ENCODE data around the gene ELSPBP1. TPM values are rescaled to one million over a fixed set of nuclear protein-coding genes. Genes with fewer than 3 reads are reported as not detected.

Gene ELSPBP1
- total RNA-seq, 3 donors from 2014 or later, result not detected

DNA sequence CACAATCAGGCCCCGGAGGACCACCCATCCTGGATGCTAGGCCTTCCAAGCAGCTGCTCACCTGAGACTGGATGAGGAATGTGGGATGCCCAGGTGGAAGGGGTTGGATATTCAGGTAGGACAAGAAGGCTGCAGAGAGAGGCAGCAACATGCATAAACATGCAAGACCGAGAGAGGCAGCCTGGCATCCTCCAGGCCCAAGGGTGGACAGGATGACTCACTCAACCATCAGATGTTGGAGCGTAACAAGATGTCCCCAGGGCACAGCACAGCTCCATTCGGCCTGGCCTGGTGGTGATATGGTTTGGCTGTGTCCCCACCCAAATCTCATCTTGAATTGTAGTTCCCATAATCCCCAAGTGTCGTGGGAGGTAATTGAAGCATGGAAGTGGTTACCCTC is 59.4 kb downstream of the ELSPBP1 start:
- H3K4me3 ChIP-seq, result no peak overlapping the region
- intact Hi-C loops (cut with DNase I; ENCODE audit: low total_unique reads), result no loop called here
- no peaks in the 10 kb centered on the region for H3K27me3 ChIP-seq
- TF ChIP-seq, protein P1, sequence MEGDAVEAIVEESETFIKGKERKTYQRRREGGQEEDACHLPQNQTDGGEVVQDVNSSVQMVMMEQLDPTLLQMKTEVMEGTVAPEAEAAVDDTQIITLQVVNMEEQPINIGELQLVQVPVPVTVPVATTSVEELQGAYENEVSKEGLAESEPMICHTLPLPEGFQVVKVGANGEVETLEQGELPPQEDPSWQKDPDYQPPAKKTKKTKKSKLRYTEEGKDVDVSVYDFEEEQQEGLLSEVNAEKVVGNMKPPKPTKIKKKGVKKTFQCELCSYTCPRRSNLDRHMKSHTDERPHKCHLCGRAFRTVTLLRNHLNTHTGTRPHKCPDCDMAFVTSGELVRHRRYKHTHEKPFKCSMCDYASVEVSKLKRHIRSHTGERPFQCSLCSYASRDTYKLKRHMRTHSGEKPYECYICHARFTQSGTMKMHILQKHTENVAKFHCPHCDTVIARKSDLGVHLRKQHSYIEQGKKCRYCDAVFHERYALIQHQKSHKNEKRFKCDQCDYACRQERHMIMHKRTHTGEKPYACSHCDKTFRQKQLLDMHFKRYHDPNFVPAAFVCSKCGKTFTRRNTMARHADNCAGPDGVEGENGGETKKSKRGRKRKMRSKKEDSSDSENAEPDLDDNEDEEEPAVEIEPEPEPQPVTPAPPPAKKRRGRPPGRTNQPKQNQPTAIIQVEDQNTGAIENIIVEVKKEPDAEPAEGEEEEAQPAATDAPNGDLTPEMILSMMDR (IDR thresholded peaks at IDR 0.05), result no peak
- no peak for TF ChIP-seq POLR2AphosphoS5 (IDR thresholded peaks at IDR 0.05)
- no peak for TF ChIP-seq POLR2A (IDR thresholded peaks at IDR 0.05)
- H3K9me3 ChIP-seq, result no peaks in the 10 kb centered on the region
- no peaks in the 10 kb centered on the region for H3K36me3 ChIP-seq
- no peak overlapping the region for H3K27ac ChIP-seq
- no peak for DNase-seq (ENCODE audit: low spot score in 2 of 2)
- no peaks in the 10 kb centered on the region for H3K4me1 ChIP-seq

DNA sequence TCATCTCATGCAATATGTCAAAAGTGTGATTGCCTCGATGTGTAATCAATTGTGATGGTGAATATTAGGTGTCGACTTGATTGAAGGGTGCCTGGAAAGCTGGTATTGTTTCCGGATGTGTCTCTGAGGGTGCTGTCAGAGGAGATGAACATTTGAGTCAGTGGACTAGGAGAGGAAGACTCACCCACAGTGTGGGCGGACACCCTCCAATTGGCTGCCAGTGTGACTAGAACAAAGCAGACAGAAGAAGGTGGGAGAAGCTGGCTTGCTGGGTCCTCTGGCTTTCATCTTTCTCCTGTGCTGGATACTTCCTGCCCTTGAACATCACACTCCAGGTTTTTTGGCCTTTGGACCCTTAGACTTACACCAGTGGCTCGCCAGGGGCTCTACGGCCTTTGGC is 64.9 kb downstream of the ELSPBP1 start:
- DNase-seq (ENCODE audit: low spot score in 2 of 2), result no peak
- Histone ChIP-seq H3K27ac (no peak overlapping the region), H3K27me3 (no peaks in the 10 kb centered on the region), H3K4me3 (no peak overlapping the region), H3K36me3 (no peaks in the 10 kb centered on the region), H3K4me1 (no peaks in the 10 kb centered on the region), H3K9me3 (no peaks in the 10 kb centered on the region)
- TF ChIP-seq, protein P1 (IDR thresholded peaks at IDR 0.05), result no peak
- TF ChIP-seq POLR2A (IDR thresholded peaks at IDR 0.05), result no peak
- intact Hi-C loops (cut with DNase I; ENCODE audit: low total_unique reads), result no loop called here

DNA sequence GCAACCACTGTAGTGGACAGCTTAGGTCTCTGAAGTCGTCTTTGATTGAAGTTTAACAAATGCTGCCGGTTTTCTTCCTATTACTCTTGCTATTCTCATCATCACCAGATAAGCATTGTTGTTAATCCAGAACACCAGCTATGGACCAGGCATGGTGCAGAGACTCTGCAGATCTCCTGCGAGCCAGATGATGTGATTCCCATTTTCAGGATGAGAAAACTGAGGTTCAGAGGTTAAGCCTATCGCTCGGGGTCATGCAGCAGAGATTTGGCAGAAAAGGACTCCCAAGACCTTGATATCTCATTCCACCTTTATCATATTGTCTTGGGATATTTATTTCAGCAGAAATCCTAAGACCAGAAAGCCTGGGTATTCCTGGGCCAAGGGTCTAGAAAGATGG is 65.9 kb downstream of the ELSPBP1 start:
- Histone ChIP-seq H3K27ac (no peak overlapping the region), H3K9me3 (no peaks in the 10 kb centered on the region), H3K36me3 (no peaks in the 10 kb centered on the region), H3K4me1 (no peaks in the 10 kb centered on the region), H3K4me3 (no peak overlapping the region), H3K27me3 (no peaks in the 10 kb centered on the region)
- TF ChIP-seq POLR2A (IDR thresholded peaks at IDR 0.05) (no peak), POLR2AphosphoS5 (IDR thresholded peaks at IDR 0.05) (no peak)
- TF ChIP-seq, protein P1 (IDR thresholded peaks at IDR 0.05), result no peak
- intact Hi-C loops (cut with DNase I; ENCODE audit: low total_unique reads), result no loop called here
- no peak for DNase-seq (ENCODE audit: low spot score in 2 of 2)

DNA sequence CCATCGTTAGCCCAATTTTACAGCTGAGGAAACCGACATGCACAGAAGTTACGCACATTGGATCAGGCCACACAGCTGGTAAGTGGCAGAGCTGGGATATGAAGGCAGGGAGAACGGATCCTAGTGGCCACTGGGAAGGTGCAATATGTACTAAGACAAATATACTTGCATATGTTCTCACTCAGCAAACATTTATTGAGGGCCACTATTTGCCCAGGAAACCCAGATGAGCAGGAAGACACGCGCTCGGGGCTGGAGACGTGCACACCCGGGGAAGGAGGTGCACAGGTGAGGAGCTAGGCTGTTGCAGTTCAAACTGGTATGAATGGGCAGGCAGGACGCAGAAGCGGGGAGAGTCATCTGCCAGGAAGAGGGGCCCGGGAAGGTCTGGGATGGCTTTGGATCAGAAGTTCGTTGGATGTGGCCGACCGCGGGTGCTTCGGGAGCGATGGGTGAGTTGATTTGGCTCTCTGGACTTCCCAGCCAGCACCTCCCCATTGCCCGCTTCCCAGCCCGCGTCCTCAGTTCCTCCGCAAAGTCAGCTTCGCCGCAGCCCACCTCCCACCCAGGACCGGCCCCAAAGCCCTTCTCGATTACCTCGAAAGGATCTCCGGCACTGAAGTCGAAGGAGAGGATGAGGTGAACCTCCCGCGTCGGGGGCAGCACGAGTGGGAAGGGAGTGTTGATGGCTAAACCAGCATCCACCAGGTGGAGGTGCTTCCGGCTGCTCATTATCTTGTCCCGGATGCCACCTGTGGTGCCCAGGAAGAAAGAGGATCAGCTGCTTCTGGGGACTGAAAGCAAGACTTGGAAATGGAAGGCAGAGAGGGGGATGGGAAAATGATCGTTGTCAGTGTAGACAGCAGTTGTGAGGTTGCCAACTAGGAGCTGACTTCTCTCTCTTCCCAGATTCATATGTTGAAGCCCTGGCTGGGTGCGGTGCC is 67.2 kb downstream of the ELSPBP1 start:
- DNase-seq (ENCODE audit: low spot score in 2 of 2), result peak in 1 of 2 donors; percentile 61

DNA sequence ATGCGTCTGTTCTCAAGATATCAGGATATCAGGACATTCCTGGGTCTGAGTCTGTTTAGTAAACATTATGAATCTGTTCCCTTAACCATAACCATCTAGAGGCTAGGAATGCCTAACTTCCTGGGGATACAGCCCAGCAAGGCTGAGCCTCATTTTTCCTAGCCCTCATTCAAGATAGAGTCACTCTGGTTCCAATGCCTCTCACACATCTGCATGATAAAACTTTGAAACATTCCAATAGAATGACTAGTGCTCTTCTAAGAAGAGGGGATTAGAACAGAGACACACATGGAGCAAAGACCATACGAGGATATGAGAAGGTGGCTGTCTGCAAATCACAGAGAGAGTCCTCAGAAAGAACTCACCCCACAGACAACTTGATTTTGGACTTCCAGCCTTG is 70.1 kb downstream of the ELSPBP1 start:
- Histone ChIP-seq H3K36me3 (no peaks in the 10 kb centered on the region), H3K4me3 (no peak overlapping the region), H3K27me3 (no peaks in the 10 kb centered on the region), H3K27ac (no peak overlapping the region), H3K4me1 (no peaks in the 10 kb centered on the region), H3K9me3 (no peaks in the 10 kb centered on the region)
- no peak for TF ChIP-seq POLR2AphosphoS5 (IDR thresholded peaks at IDR 0.05)
- TF ChIP-seq, protein P1 (IDR thresholded peaks at IDR 0.05), result no peak
- no peak for TF ChIP-seq POLR2A (IDR thresholded peaks at IDR 0.05)
- intact Hi-C loops (cut with DNase I; ENCODE audit: low total_unique reads), result no loop called here
- no peak for DNase-seq (ENCODE audit: low spot score in 2 of 2)

More for the DNA sequence above, 67.2 kb downstream of the ELSPBP1 start:
- Histone ChIP-seq H3K27me3 (no peaks in the 10 kb centered on the region), H3K9me3 (no peaks in the 10 kb centered on the region), H3K27ac (no peak overlapping the region), H3K4me1 (no peaks in the 10 kb centered on the region), H3K4me3 (no peak overlapping the region), H3K36me3 (no peaks in the 10 kb centered on the region)
- intact Hi-C loops (cut with DNase I; ENCODE audit: low total_unique reads), result no loop called here
- TF ChIP-seq, protein P1 (IDR thresholded peaks at IDR 0.05), result no peak
- no peak for TF ChIP-seq POLR2A (IDR thresholded peaks at IDR 0.05)
- TF ChIP-seq POLR2AphosphoS5 (IDR thresholded peaks at IDR 0.05), result no peak
